GM12892 (cell line): Measurements from ENCODE around the gene TLCD3B.

Source experiments
- POLR2A ChIP-seq: IDR thresholded peaks from 2 replicates; pipeline ENCODE4 v1.6.1; 2011; ENCODE audit warnings: low read depth, low read length, control low read depth
- POLR2AphosphoS5 ChIP-seq: IDR thresholded peaks from 2 replicates; pipeline ENCODE4 v1.6.1; 2011; ENCODE audit warnings: low read depth, low read length, control low read depth
- TAF1 ChIP-seq: IDR thresholded peaks from 2 replicates; pipeline ENCODE4 v1.6.1; 2011; ENCODE audit warnings: low read depth, mild to moderate bottlenecking, control low read depth, low read length, borderline replicate concordance

DNA sequence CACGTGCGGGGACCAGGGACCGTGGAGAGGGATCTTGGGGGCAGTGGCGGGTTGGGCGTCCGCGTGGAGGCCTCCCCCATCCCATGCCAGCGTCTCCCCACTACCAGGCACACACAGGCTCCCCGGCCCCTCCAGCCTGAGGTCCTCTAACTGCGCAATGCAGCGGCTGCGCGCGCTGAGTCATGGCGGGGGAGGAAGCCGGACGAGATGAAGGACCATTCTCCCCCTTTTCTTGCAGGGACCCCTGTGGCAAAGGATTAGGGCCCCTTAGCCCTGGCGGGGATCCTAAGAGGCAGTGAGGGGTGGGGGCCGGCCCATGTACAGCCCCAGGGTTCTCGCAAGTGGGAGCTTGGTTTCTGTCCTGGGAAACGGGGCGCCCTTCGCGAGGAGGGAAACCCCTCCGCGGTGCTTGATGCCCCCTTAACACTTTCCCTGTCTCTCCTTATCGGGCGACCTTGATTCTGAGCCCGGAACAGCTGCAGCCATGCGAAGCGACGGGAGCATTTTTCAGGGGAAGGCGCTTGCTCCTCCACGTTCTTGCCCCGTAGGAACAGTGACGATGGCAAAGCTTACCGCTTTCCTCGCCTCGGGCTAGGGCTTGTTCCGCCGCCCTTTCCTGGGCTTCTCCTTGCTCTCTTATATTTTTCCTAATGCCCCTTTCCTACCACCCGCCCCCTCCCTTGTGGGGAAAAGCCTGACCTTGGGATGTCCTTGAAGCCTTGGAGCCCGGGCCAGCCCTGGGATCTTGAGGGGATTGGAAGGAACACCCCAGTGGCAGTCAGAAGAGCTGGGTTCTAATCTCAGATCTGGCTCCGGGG lies 35.1 kb upstream of the TLCD3B start:
- no peak for TF ChIP-seq POLR2A
- TF ChIP-seq POLR2AphosphoS5, result no peak
- TF ChIP-seq TAF1, result no peak
